ENCODE results near the gene CPNE5.
"Not testable (repeated sequence)": the region's sequence is repeated elsewhere in the genome, so short reads cannot be mapped to it uniquely, and the experiment has no call there.

Gene CPNE5

GRCh38 chr6:36725581-36725980 lies 113.7 kb downstream of the CPNE5 start:
- peaks cover 14% of the 10 kb centered on the region for H3K4me1 ChIP-seq (ENCODE audit: control insufficient read depth, insufficient read depth, low read length)
- H3K27me3 ChIP-seq (ENCODE audit: control insufficient read depth, insufficient read depth, low read length), result no peaks in the 10 kb centered on the region

GRCh38 chr6:36724514-36725390 lies 114.5 kb downstream of the CPNE5 start:
- H3K9me3 ChIP-seq (ENCODE audit: control insufficient read depth, low read length), result no peaks in the 10 kb centered on the region
- H3K4me3 ChIP-seq (ENCODE audit: low read length), result no peak overlapping the region
- peaks cover 14% of the 10 kb centered on the region for H3K4me1 ChIP-seq (ENCODE audit: control insufficient read depth, insufficient read depth, low read length)
- no peaks in the 10 kb centered on the region for H3K27me3 ChIP-seq (ENCODE audit: control insufficient read depth, insufficient read depth, low read length)
- no peak overlapping the region for H3K9ac ChIP-seq (ENCODE audit: low read length)
- no peaks in the 10 kb centered on the region for H3K36me3 ChIP-seq (ENCODE audit: control insufficient read depth, insufficient read depth, low read length)

More at GRCh38 chr6:36725581-36725980, 113.7 kb downstream of the CPNE5 start:
- H3K9ac ChIP-seq (ENCODE audit: low read length), result no peak overlapping the region
- H3K36me3 ChIP-seq (ENCODE audit: control insufficient read depth, insufficient read depth, low read length), result no peaks in the 10 kb centered on the region
- no peak overlapping the region for H3K4me3 ChIP-seq (ENCODE audit: low read length)
- no peaks in the 10 kb centered on the region for H3K9me3 ChIP-seq (ENCODE audit: control insufficient read depth, low read length)

GRCh38 chr6:36723992-36724391 lies 115.3 kb downstream of the CPNE5 start:
- H3K9me3 ChIP-seq (ENCODE audit: control insufficient read depth, low read length); H3K27me3 ChIP-seq (ENCODE audit: control insufficient read depth, insufficient read depth, low read length); H3K9ac ChIP-seq (ENCODE audit: low read length); H3K4me3 ChIP-seq (ENCODE audit: low read length); H3K36me3 ChIP-seq (ENCODE audit: control insufficient read depth, insufficient read depth, low read length): not testable (repeated sequence)
- peaks cover 14% of the 10 kb centered on the region for H3K4me1 ChIP-seq (ENCODE audit: control insufficient read depth, insufficient read depth, low read length)

GRCh38 chr6:36722879-36723278 lies 116.4 kb downstream of the CPNE5 start:
- no peak overlapping the region for H3K4me3 ChIP-seq (ENCODE audit: low read length)
- H3K9me3 ChIP-seq (ENCODE audit: control insufficient read depth, low read length), result no peaks in the 10 kb centered on the region
- H3K27me3 ChIP-seq (ENCODE audit: control insufficient read depth, insufficient read depth, low read length), result no peaks in the 10 kb centered on the region
- no peak overlapping the region for H3K9ac ChIP-seq (ENCODE audit: low read length)
- peaks cover 13% of the 10 kb centered on the region for H3K4me1 ChIP-seq (ENCODE audit: control insufficient read depth, insufficient read depth, low read length)
- no peaks in the 10 kb centered on the region for H3K36me3 ChIP-seq (ENCODE audit: control insufficient read depth, insufficient read depth, low read length)

GRCh38 chr6:36722365-36722764 lies 116.9 kb downstream of the CPNE5 start:
- no peak overlapping the region for H3K9ac ChIP-seq (ENCODE audit: low read length)
- H3K4me1 ChIP-seq (ENCODE audit: control insufficient read depth, insufficient read depth, low read length), result peaks cover 8% of the 10 kb centered on the region
- H3K27me3 ChIP-seq (ENCODE audit: control insufficient read depth, insufficient read depth, low read length), result peaks cover under 1% of the 10 kb centered on the region
- no peak overlapping the region for H3K4me3 ChIP-seq (ENCODE audit: low read length)
- no peaks in the 10 kb centered on the region for H3K9me3 ChIP-seq (ENCODE audit: control insufficient read depth, low read length)
- H3K36me3 ChIP-seq (ENCODE audit: control insufficient read depth, insufficient read depth, low read length), result no peaks in the 10 kb centered on the region

- Histone ChIP-seq H3K36me3 (ENCODE audit: control insufficient read depth, insufficient read depth, low read length) (no peaks in the 10 kb centered on the region), H3K9me3 (ENCODE audit: control insufficient read depth, low read length) (no peaks in the 10 kb centered on the region), H3K27me3 (ENCODE audit: control insufficient read depth, insufficient read depth, low read length) (peaks cover 3% of the 10 kb centered on the region), H3K4me3 (ENCODE audit: low read length) (no peak overlapping the region), H3K4me1 (ENCODE audit: control insufficient read depth, insufficient read depth, low read length) (peaks cover 15% of the 10 kb centered on the region), H3K9ac (ENCODE audit: low read length) (no peak overlapping the region)
Measured at GRCh38 chr6:36721369-36722140, 117.7 kb downstream of the CPNE5 start.

GRCh38 chr6:36720251-36721141 lies 118.7 kb downstream of the CPNE5 start:
- H3K36me3 ChIP-seq (ENCODE audit: control insufficient read depth, insufficient read depth, low read length), result no peaks in the 10 kb centered on the region
- peaks cover 17% of the 10 kb centered on the region for H3K4me1 ChIP-seq (ENCODE audit: control insufficient read depth, insufficient read depth, low read length)
- no peak overlapping the region for H3K9ac ChIP-seq (ENCODE audit: low read length)
- no peaks in the 10 kb centered on the region for H3K9me3 ChIP-seq (ENCODE audit: control insufficient read depth, low read length)
- H3K27me3 ChIP-seq (ENCODE audit: control insufficient read depth, insufficient read depth, low read length), result peaks cover 3% of the 10 kb centered on the region
- H3K4me3 ChIP-seq (ENCODE audit: low read length), result no peak overlapping the region

- Histone ChIP-seq H3K4me3 (ENCODE audit: low read length) (no peak overlapping the region), H3K4me1 (ENCODE audit: control insufficient read depth, insufficient read depth, low read length) (peaks cover 10% of the 10 kb centered on the region), H3K36me3 (ENCODE audit: control insufficient read depth, insufficient read depth, low read length) (no peaks in the 10 kb centered on the region), H3K9me3 (ENCODE audit: control insufficient read depth, low read length) (no peaks in the 10 kb centered on the region), H3K27me3 (ENCODE audit: control insufficient read depth, insufficient read depth, low read length) (peaks cover 3% of the 10 kb centered on the region), H3K9ac (ENCODE audit: low read length) (no peak overlapping the region)
Measured at GRCh38 chr6:36719126-36719525, 120.1 kb downstream of the CPNE5 start.

GRCh38 chr6:36718560-36718959 lies 120.7 kb downstream of the CPNE5 start:
- H3K9ac ChIP-seq (ENCODE audit: low read length), result no peak overlapping the region
- H3K27me3 ChIP-seq (ENCODE audit: control insufficient read depth, insufficient read depth, low read length), result peaks cover 3% of the 10 kb centered on the region
- H3K4me1 ChIP-seq (ENCODE audit: control insufficient read depth, insufficient read depth, low read length), result peaks cover 10% of the 10 kb centered on the region
- H3K36me3 ChIP-seq (ENCODE audit: control insufficient read depth, insufficient read depth, low read length), result no peaks in the 10 kb centered on the region
- H3K9me3 ChIP-seq (ENCODE audit: control insufficient read depth, low read length), result no peaks in the 10 kb centered on the region
- H3K4me3 ChIP-seq (ENCODE audit: low read length), result no peak overlapping the region

GRCh38 chr6:36717871-36718540 lies 121.2 kb downstream of the CPNE5 start:
- Histone ChIP-seq H3K9me3 (ENCODE audit: control insufficient read depth, low read length) (no peaks in the 10 kb centered on the region), H3K36me3 (ENCODE audit: control insufficient read depth, insufficient read depth, low read length) (no peaks in the 10 kb centered on the region), H3K4me1 (ENCODE audit: control insufficient read depth, insufficient read depth, low read length) (peaks cover 10% of the 10 kb centered on the region), H3K27me3 (ENCODE audit: control insufficient read depth, insufficient read depth, low read length) (peaks cover 3% of the 10 kb centered on the region), H3K4me3 (ENCODE audit: low read length) (no peak overlapping the region), H3K9ac (ENCODE audit: low read length) (no peak overlapping the region)

GRCh38 chr6:36717231-36717825 lies 121.9 kb downstream of the CPNE5 start:
- Histone ChIP-seq H3K9ac (ENCODE audit: low read length) (peak overlapping the region; percentile 29), H3K4me3 (ENCODE audit: low read length) (no peak overlapping the region), H3K4me1 (ENCODE audit: control insufficient read depth, insufficient read depth, low read length) (peaks cover 10% of the 10 kb centered on the region), H3K27me3 (ENCODE audit: control insufficient read depth, insufficient read depth, low read length) (peaks cover 3% of the 10 kb centered on the region), H3K36me3 (ENCODE audit: control insufficient read depth, insufficient read depth, low read length) (no peaks in the 10 kb centered on the region), H3K9me3 (ENCODE audit: control insufficient read depth, low read length) (no peaks in the 10 kb centered on the region)
